SU-DHL-6 (cell line): ENCODE data around the gene CEP295NL.

Experiments used
- H2AFZ ChIP-seq: fragments of 200-600 bp; sonication (generic); 2 replicates; pipeline ENCODE4 v1.6.1; 2014; ENCODE audit warnings: low read depth, mild to moderate bottlenecking, moderate library complexity, mixed read lengths, antibody characterized with exemption, low read length; ENCODE audit not compliant: severe bottlenecking
- H3F3A ChIP-seq: fragments of 200-600 bp; shearing (Covaris generic); 2 replicates; pipeline ENCODE4 v1.6.0; 2016; ENCODE audit warnings: antibody characterized with exemption, mild to moderate bottlenecking; ENCODE audit not compliant: insufficient read depth
- H3K27ac ChIP-seq: fragments of 200-600 bp; sonication (generic); 2 replicates; pipeline ENCODE4 v1.5.1; 2016; ENCODE audit warnings: low read depth, mild to moderate bottlenecking, low read length, moderate library complexity, mixed read lengths
- H3K27me3 ChIP-seq: fragments of 200-600 bp; sonication (generic), shearing (Covaris generic); 2 replicates; pipeline ENCODE4 v1.6.0; 2014; ENCODE audit warnings: mild to moderate bottlenecking, low read length
- H3K36me3 ChIP-seq: fragments of 200-600 bp; sonication (generic); 2 replicates; pipeline ENCODE4 v1.6.1; 2014; ENCODE audit warnings: mild to moderate bottlenecking, low read length, mixed read lengths
- H3K4me2 ChIP-seq: fragments of 300-600, 200-600 bp; shearing (Covaris generic), sonication (generic); 2 replicates; pipeline ENCODE4 v1.6.0; 2014; ENCODE audit warnings: low read length, low read depth, mild to moderate bottlenecking; ENCODE audit not compliant: poor library complexity, severe bottlenecking
- H3K4me3 ChIP-seq: fragments of 200-600 bp; sonication (generic); 2 replicates; pipeline ENCODE4 v1.5.1; 2014; ENCODE audit warnings: antibody characterized with exemption, low read length, mild to moderate bottlenecking, mixed read lengths; ENCODE audit not compliant: insufficient read depth, poor library complexity, severe bottlenecking
- H3K79me2 ChIP-seq: fragments of 200-600 bp; sonication (generic); 2 replicates; pipeline ENCODE4 v1.6.1; 2014; ENCODE audit warnings: mild to moderate bottlenecking, low read length, moderate library complexity; ENCODE audit not compliant: insufficient read depth
- H3K9ac ChIP-seq: fragments of 200-600 bp; sonication (generic); 2 replicates; pipeline ENCODE4 v1.7.0; 2014; ENCODE audit warnings: mild to moderate bottlenecking, low read length
- H3K9me2 ChIP-seq: fragments of 200-600 bp; sonication (generic); replicated peaks from 2 replicates; pipeline ENCODE4 v1.6.1; 2014; ENCODE audit warnings: low read length; ENCODE audit not compliant: insufficient read depth
- H3K9me3 ChIP-seq: fragments of 200-600 bp; sonication (generic); 2 replicates; pipeline ENCODE4 v1.6.1; 2014; ENCODE audit warnings: low read length, mixed read lengths; ENCODE audit not compliant: insufficient read depth
- H4K20me1 ChIP-seq: fragments of 200-600 bp; sonication (generic); 2 replicates; pipeline ENCODE4 v1.6.1; 2014; ENCODE audit warnings: low read depth, mild to moderate bottlenecking, antibody characterized with exemption, low read length, moderate library complexity, mixed read lengths
- EZH2phosphoT487 ChIP-seq: fragments of 200-600 bp; sonication (generic), shearing (Covaris generic); conservative IDR thresholded peaks from 2 replicates; pipeline ENCODE4 v1.6.1; 2018; ENCODE audit warnings: mild to moderate bottlenecking, antibody characterized with exemption, low read length, moderate library complexity, mixed read lengths
- TF ChIP-seq, protein P1 (sequence below): fragments of 200-600 bp; sonication (generic); IDR thresholded peaks from one replicate; pipeline ENCODE4 v1.5.1; 2017; ENCODE audit warnings: antibody characterized with exemption, mild to moderate bottlenecking, low read length, moderate library complexity; ENCODE audit not compliant: insufficient read depth, poor library complexity, severe bottlenecking

Gene CEP295NL

GRCh38 chr17:78921437-78921971 is 18.5 kb upstream of the CEP295NL start:
- Histone ChIP-seq H4K20me1 (no peaks in the 10 kb centered on the region), H3K27ac (no peak overlapping the region), H3K9me2 (no peaks in the 10 kb centered on the region), H3K4me2 (no peak overlapping the region), H3K27me3 (no peaks in the 10 kb centered on the region), H3K79me2 (no peaks in the 10 kb centered on the region), H2AFZ (no peak overlapping the region), H3K4me3 (no peak overlapping the region), H3K9me3 (no peaks in the 10 kb centered on the region), H3F3A (no peaks in the 10 kb centered on the region), H3K9ac (no peak overlapping the region), H3K36me3 (no peaks in the 10 kb centered on the region)
- TF ChIP-seq, protein P1, sequence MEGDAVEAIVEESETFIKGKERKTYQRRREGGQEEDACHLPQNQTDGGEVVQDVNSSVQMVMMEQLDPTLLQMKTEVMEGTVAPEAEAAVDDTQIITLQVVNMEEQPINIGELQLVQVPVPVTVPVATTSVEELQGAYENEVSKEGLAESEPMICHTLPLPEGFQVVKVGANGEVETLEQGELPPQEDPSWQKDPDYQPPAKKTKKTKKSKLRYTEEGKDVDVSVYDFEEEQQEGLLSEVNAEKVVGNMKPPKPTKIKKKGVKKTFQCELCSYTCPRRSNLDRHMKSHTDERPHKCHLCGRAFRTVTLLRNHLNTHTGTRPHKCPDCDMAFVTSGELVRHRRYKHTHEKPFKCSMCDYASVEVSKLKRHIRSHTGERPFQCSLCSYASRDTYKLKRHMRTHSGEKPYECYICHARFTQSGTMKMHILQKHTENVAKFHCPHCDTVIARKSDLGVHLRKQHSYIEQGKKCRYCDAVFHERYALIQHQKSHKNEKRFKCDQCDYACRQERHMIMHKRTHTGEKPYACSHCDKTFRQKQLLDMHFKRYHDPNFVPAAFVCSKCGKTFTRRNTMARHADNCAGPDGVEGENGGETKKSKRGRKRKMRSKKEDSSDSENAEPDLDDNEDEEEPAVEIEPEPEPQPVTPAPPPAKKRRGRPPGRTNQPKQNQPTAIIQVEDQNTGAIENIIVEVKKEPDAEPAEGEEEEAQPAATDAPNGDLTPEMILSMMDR, result no peak
- no peak for TF ChIP-seq EZH2phosphoT487

- H3K36me3 ChIP-seq, result no peaks in the 10 kb centered on the region
- TF ChIP-seq, protein P1, result no peak
- H3K4me3 ChIP-seq, result no peak overlapping the region
- no peaks in the 10 kb centered on the region for H3K9me2 ChIP-seq
- H4K20me1 ChIP-seq, result no peaks in the 10 kb centered on the region
- no peaks in the 10 kb centered on the region for H3K79me2 ChIP-seq
- H3K4me2 ChIP-seq, result no peak overlapping the region
- no peaks in the 10 kb centered on the region for H3K27me3 ChIP-seq
- H3K9me3 ChIP-seq, result no peaks in the 10 kb centered on the region
- H3F3A ChIP-seq, result no peaks in the 10 kb centered on the region
- no peak overlapping the region for H3K9ac ChIP-seq
- no peak overlapping the region for H2AFZ ChIP-seq
- H3K27ac ChIP-seq, result no peak overlapping the region
Measured at GRCh38 chr17:78920528-78920927, 17.5 kb upstream of the CEP295NL start.

- Histone ChIP-seq H3K9me3 (no peaks in the 10 kb centered on the region), H3K9ac (no peak overlapping the region), H3K79me2 (no peaks in the 10 kb centered on the region), H3K27ac (no peak overlapping the region), H3F3A (no peaks in the 10 kb centered on the region), H2AFZ (no peak overlapping the region), H3K36me3 (no peaks in the 10 kb centered on the region), H3K4me2 (no peak overlapping the region), H3K9me2 (no peaks in the 10 kb centered on the region), H3K4me3 (no peak overlapping the region), H4K20me1 (no peaks in the 10 kb centered on the region), H3K27me3 (no peaks in the 10 kb centered on the region)
- TF ChIP-seq, protein P1, result no peak
- no peak for TF ChIP-seq EZH2phosphoT487
Measured at GRCh38 chr17:78919861-78920450, 17.0 kb upstream of the CEP295NL start.
